MCF 10A (cell line): ENCODE measurements around the gene GMDS. TPM values are rescaled to one million over a fixed set of nuclear protein-coding genes. Genes with fewer than 3 reads are reported as not detected.
"Not testable (repeated sequence)": the region's sequence is repeated elsewhere in the genome, so short reads cannot be mapped to it uniquely, and the experiment has no call there.

Experiments
- BruUV-seq: library from RNA; stranded (reverse); fragments of 400-500 nt; replicated peaks from 2 replicates; lab custom pipeline; 2021; lab: Mats Ljungman, UMichigan
- CTCF ChIA-PET: fragments of 300-600 bp; sonication (Branson Sonifier 250); formaldehyde crosslinking; extraction: SDS; loops from one replicate; lab custom pipeline; 2021; ENCODE audit warnings: antibody characterized with exemption, inconsistent platforms; lab: Yijun Ruan, JAX
- POLR2A ChIA-PET: fragments of 300-600, 350-650 bp; sonication (Branson Sonifier 250); formaldehyde crosslinking; extraction: SDS; loops from one replicate; lab custom pipeline; 2020; ENCODE audit warnings: antibody characterized with exemption, inconsistent platforms; lab: Yijun Ruan, JAX
- DNase-seq: peaks from one replicate; pipeline ENCODE4 v3.0.0-alpha.2; 2018; ENCODE audit not compliant: unreplicated experiment
- H3K27ac Mint-ChIP-seq: one replicate; pipeline ENCODE4 v1.8.0; 2022; ENCODE audit warnings: mild to moderate bottlenecking, low read depth, mixed read lengths; ENCODE audit not compliant: unreplicated experiment
- H3K27me3 Mint-ChIP-seq: one replicate; pipeline ENCODE4 v1.8.0; 2022; ENCODE audit warnings: mixed read lengths; ENCODE audit not compliant: insufficient read depth, unreplicated experiment
- H3K36me3 Mint-ChIP-seq: one replicate; pipeline ENCODE4 v1.8.0; 2022; ENCODE audit warnings: mild to moderate bottlenecking, moderate library complexity, mixed read lengths; ENCODE audit not compliant: insufficient read depth, unreplicated experiment
- H3K4me1 Mint-ChIP-seq: one replicate; pipeline ENCODE4 v1.8.0; 2022; ENCODE audit warnings: mixed read lengths; ENCODE audit not compliant: insufficient read depth, unreplicated experiment
- H3K4me3 Mint-ChIP-seq: one replicate; pipeline ENCODE4 v1.8.0; 2022; ENCODE audit warnings: mild to moderate bottlenecking, moderate library complexity, mixed read lengths; ENCODE audit not compliant: unreplicated experiment
- H3K9me3 Mint-ChIP-seq: one replicate; pipeline ENCODE4 v1.8.0; 2022; ENCODE audit warnings: mixed read lengths; ENCODE audit not compliant: unreplicated experiment
- CTCF ChIP-seq: fragments of 200-600 bp; IDR thresholded peaks from one replicate; pipeline ENCODE4 v1.8.0; 2022; ENCODE audit warnings: antibody characterized with exemption, mild to moderate bottlenecking; ENCODE audit not compliant: unreplicated experiment
- intact Hi-C: fragments of 100-400 bp; cut with micrococcal nuclease; formaldehyde crosslinking; loops from 2 replicates; pipeline ENCODE4 v1.14.1; 2022
- total RNA-seq: library from RNA; stranded (reverse); gene quantifications from 2 replicates; pipeline ENCODE4 v1.2.3, GENCODE V29; 2022

Gene GMDS
- total RNA-seq, 1 experiment from 2014 or later = 24.9 TPM

DNA sequence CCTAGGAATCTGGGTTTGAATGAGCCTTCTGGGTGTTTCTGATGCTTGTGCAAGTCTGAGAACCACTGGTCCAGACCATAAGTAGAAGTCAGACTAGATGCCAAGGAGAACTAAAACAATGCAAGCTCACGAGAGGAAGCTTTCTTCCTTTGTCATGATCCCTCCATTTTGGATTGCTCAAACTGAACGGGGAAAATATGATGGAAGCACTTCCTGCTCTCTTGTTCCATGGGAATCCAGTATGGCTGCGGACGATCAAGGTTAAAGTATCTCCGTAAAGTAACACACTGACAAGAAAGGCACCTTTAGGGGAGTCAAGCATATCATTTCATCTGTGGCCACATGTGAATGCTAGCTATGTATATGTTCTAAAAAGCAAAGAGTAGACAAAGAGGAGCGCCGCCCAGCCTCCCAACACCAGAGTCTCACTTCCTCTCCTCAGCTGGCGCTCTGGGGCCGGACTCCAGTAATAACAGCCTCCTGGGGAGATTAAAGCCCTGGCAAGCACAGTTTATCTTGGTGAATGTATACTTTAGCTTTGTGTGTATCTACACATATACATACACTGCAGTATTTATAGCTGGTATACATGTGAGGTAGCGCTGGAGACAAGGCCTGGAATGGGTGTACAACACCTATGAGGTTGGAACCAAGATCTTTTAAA is 547.6 kb downstream of the GMDS start:
- ChIA-PET CTCF (no interaction called here), POLR2A (interaction anchor here (1.2 kb wide), 1 partner anchor 39 kb away, joined by 3 read pairs; no protein-coding TSS in a partner anchor)
- H3K9me3 Mint-ChIP-seq = no peaks in the 10 kb centered on the region
- no peak for DNase-seq
- no peaks in the 10 kb centered on the region for H3K4me1 Mint-ChIP-seq
- TF ChIP-seq CTCF = no peak
- no TSS peak for BruUV-seq
- intact Hi-C loops = no loop called here
- H3K27ac Mint-ChIP-seq = no peak overlapping the region
- no peaks in the 10 kb centered on the region for H3K36me3 Mint-ChIP-seq
- H3K27me3 Mint-ChIP-seq = no peaks in the 10 kb centered on the region
- no peak overlapping the region for H3K4me3 Mint-ChIP-seq

GRCh38 chr6:1696463-1696850 is 548.9 kb downstream of the GMDS start:
- Mint-ChIP-seq H3K4me1 (no peaks in the 10 kb centered on the region), H3K27ac (no peak overlapping the region), H3K9me3 (no peaks in the 10 kb centered on the region), H3K27me3 (no peaks in the 10 kb centered on the region), H3K36me3 (no peaks in the 10 kb centered on the region), H3K4me3 (no peak overlapping the region)
- DNase-seq = no peak
- ChIA-PET POLR2A (no interaction called here), CTCF (interaction anchor here (0.6 to 0.7 kb wide), 2 partner anchors 17 to 69 kb away, joined by 3 to 4 read pairs; no protein-coding TSS in a partner anchor)
- TF ChIP-seq CTCF = no peak
- intact Hi-C loops = no loop called here
- BruUV-seq = no TSS peak

DNA sequence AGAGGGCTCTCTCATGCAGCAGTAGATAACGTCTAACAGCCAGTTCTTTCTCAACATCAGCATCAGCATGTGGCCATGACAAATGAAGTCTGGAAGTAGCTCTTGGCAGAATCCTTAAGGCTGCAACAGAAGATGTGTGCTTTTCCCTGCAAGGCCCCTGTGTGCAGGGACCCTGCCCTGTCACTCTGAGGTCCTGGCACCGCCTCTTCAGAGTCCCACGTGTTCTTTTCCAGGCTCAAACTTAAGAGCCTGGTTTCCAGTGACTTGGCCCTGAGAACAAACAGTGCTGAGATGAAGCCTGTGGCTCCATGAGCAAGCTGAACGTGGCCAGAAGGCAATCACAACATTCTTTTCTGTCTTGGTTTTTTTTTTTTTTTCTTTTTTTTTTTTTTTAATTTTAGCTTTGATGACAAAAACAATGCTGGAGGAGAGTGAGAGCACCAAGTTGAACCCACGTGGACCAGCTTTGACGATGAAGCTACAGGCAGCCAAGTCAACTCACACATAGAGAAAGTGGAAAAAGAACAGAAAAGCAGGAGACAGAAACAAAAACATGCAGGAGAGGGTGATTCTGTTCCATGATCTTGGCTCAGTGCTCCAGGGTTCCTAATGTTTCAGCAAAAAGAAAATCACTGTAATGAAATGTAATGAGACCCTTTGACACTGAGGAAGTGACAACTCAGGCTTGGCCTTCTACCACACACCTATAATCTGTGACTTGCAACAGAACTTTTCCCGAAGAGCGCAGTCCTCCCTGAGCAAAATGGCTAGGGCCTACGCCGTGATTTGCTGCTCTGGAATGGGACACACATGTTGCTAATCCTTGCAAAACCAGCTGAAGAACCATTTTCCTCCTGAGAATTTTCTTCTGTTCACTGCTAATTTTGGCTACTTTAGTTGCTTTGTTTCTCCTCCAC is 549.6 kb downstream of the GMDS start:
- Mint-ChIP-seq H3K27ac (no peak overlapping the region), H3K36me3 (no peaks in the 10 kb centered on the region), H3K9me3 (no peaks in the 10 kb centered on the region), H3K4me3 (no peak overlapping the region), H3K4me1 (no peaks in the 10 kb centered on the region), H3K27me3 (no peaks in the 10 kb centered on the region)
- TF ChIP-seq CTCF = no peak
- CTCF ChIA-PET = interaction anchor here (0.6 to 0.7 kb wide), 3 partner anchors 18 to 920 kb away, joined by 3 to 4 read pairs (median 4); no protein-coding TSS in a partner anchor
- no peak for DNase-seq
- POLR2A ChIA-PET = interaction anchor here (0.7 to 1.4 kb wide), 2 partner anchors 9 to 24 kb away, joined by 3 to 4 read pairs; no protein-coding TSS in a partner anchor
- intact Hi-C loops = no loop called here
- no TSS peak for BruUV-seq

DNA sequence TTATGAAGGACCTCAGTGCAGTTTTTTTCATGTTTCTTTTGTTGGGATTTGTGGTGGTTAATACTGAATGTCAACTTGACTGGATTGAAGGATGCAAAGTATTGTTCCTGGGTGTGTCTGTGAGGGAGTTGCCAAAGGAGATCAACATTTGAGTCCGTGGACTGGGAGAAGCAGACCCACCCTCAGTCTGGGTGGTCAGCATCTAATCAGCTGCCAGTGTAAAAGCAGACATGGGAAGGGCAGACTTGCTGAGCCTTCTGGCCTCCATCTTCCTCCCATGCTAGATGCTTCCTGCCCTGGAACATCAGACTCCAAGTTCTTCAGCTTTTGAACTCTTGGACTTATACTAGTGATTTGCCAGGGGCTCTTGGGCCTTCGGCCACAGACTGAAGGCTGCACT is 553.6 kb downstream of the GMDS start:
- BruUV-seq, H3K4me3 Mint-ChIP-seq, H3K27ac Mint-ChIP-seq, POLR2A ChIA-PET, H3K36me3 Mint-ChIP-seq, H3K9me3 Mint-ChIP-seq, DNase-seq, intact Hi-C loops, CTCF ChIA-PET, H3K27me3 Mint-ChIP-seq: not testable (repeated sequence)
- H3K4me1 Mint-ChIP-seq = peaks cover 20% of the 10 kb centered on the region

GRCh38 chr6:1690656-1691055 is 554.7 kb downstream of the GMDS start:
- CTCF ChIA-PET = interaction anchor here (0.7 to 1.2 kb wide), 2 partner anchors 44 to 389 kb away, joined by 3 read pairs; no protein-coding TSS in a partner anchor
- peaks cover 32% of the 10 kb centered on the region for H3K4me1 Mint-ChIP-seq

More at GRCh38 chr6:1690656-1691055, 554.7 kb downstream of the GMDS start:
- H3K9me3 Mint-ChIP-seq, DNase-seq, H3K27ac Mint-ChIP-seq, BruUV-seq, H3K27me3 Mint-ChIP-seq, H3K36me3 Mint-ChIP-seq, H3K4me3 Mint-ChIP-seq, intact Hi-C loops: not testable (repeated sequence)
- POLR2A ChIA-PET = interaction anchor here (0.7 to 0.9 kb wide), 2 partner anchors 129 to 681 kb away, joined by 3 to 4 read pairs; no protein-coding TSS in a partner anchor
